GM18520 (cell line): ENCODE measurements around the gene SCAP.
"Not testable (repeated sequence)": the region's sequence is repeated elsewhere in the genome, so short reads cannot be mapped to it uniquely, and the experiment has no call there.

Experiments used
- ATAC-seq: cut with Tn5 transposase; IDR thresholded peaks from one replicate; pipeline ENCODE4 v1.9.1; 2021; ENCODE audit not compliant: unreplicated experiment

The SCAP gene

GRCh38 chr3:47475570-47476329, at the start of gene SCAP:
Gene SCAP, minus strand, starts transcription at chr3:47475941. Its CDS starts 32,948 bp downstream, at chr3:47442993.
- ATAC-seq: peak; percentile 85

GRCh38 chr3:47523310-47524073, 47.8 kb upstream of the SCAP start:
- no peak for ATAC-seq

GRCh38 chr3:47522082-47522987, 46.6 kb upstream of the SCAP start:
- ATAC-seq: peak; percentile 52

GRCh38 chr3:47520756-47521155, 45.0 kb upstream of the SCAP start:
- no peak for ATAC-seq

- ATAC-seq: no peak
These were observed 42.2 kb upstream of the SCAP start for GRCh38 chr3:47517937-47518336.

- ATAC-seq: no peak
These were observed 40.2 kb upstream of the SCAP start for GRCh38 chr3:47515864-47516319.

- no peak for ATAC-seq
These were observed 39.4 kb upstream of the SCAP start for GRCh38 chr3:47515100-47515499.

- peak; percentile 87 for ATAC-seq
These were observed 37.6 kb upstream of the SCAP start, which contains the start of gene ELP6 for GRCh38 chr3:47513125-47513929. Gene ELP6, minus strand, starts transcription at chr3:47513712. Its CDS starts 122 bp downstream, at chr3:47513590.

- no peak for ATAC-seq
These were observed 36.8 kb upstream of the SCAP start for GRCh38 chr3:47512416-47513124.

- not testable (repeated sequence) for ATAC-seq
These were observed 29.5 kb upstream of the SCAP start for GRCh38 chr3:47505267-47505666.

- no peak for ATAC-seq
These were observed 28.4 kb upstream of the SCAP start for GRCh38 chr3:47504113-47504512.

- ATAC-seq: no peak
These were observed 27.3 kb upstream of the SCAP start for GRCh38 chr3:47503033-47503432.

GRCh38 chr3:47496892-47497291, 21.2 kb upstream of the SCAP start:
- no peak for ATAC-seq

GRCh38 chr3:47495886-47496285, 20.1 kb upstream of the SCAP start:
- no peak for ATAC-seq

- ATAC-seq: no peak
These were observed 19.4 kb upstream of the SCAP start for GRCh38 chr3:47495111-47495510.

GRCh38 chr3:47491777-47492176, 16.0 kb upstream of the SCAP start:
- no peak for ATAC-seq

- ATAC-seq: no peak
These were observed 15.4 kb upstream of the SCAP start for GRCh38 chr3:47491186-47491585.

GRCh38 chr3:47487265-47487664, 11.5 kb upstream of the SCAP start:
- no peak for ATAC-seq

- ATAC-seq: no peak
These were observed 10.1 kb upstream of the SCAP start for GRCh38 chr3:47485812-47486211.

GRCh38 chr3:47482366-47482765, 6.6 kb upstream of the SCAP start:
- no peak for ATAC-seq
